Measurements from ENCODE around the gene DDX3Y.

Gene DDX3Y

DNA sequence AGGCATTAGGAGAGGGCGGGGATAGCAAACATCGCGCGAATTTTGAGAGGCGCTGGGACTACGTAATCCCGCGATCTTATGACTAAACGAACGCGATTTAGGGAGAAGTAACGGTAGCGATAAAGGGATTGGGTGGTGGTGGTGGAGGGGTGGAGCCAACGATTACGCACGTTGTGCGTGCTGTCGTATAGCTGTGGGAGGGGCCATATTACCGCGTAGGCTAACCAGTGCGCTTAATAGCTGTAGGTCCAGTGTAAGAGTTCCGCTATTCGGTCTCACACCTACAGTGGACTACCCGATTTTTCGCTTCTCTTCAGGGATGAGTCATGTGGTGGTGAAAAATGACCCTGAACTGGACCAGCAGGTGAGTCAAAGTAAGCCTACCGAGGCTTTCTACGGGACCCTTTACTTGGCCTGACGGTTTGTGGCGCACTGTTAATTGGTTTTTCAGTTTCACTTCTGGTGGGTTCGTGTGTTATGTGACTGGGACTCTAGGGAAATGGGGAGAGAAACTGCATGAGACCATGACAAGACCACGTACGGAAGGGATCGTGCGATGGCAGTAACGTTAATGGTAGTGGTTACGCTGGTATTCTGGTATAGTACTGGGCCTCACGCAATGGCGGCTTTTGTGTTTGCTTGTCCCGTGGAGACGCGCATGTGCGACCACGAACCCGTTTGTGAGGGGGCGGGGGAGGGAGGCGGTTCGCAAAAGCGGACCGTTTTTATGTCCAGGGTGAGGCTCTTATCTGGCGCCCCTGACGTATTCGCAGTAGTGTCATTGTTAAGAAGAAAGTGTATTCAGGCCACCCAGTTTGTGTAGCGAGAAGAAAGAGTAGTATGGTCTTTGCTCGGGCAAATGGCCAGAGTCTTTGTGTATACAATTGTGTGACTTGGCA is at the start of gene DDX3Y:
Gene DDX3Y (plus strand): TSS at position 251 of the 899 bp plus-strand sequence. CDS start 69 bp downstream, at position 320.
- no peak for DNase-seq

DNA sequence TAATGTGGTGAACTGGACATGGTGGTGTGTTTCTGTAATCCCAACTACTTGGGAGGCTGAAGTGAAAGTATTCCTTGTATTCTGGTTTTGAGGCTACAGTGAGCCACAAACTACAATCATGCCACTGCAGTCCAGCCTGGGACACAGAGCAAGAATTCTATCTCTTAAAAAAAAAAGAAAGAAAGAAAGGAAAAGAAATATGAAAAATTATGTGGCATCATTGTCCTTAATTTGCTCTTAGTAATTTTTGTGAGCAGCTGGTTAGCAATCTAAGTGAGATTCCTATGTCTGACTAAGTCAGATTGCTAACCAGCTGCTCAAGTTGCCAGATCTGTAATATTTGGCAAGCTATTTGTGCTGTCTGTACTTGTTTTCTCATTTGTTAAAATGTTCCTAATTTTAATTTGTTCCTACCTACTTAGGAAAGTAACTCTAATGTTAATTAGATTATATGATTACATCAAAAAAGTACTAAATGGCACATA is 48.8 kb upstream of the DDX3Y start:
- no peak for DNase-seq

DNA sequence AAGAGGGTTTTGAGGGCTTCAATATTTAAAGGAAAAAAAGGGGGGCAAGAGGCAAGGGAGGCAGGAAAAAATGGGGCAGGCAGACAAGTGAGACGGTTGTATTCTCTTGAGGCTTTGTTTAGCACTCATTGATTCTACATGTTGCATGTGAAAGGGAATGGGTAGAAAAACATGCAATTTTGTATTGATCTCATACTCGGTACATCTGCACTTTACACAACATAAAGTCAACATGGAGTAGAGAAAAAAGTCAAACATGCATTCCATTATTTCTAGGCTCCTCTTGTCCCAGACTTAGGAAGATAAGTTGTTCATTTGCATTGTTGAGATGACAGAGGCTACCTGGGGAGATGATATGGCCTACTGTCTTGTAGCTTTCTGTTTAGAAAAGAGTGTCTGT is 36.7 kb upstream of the DDX3Y start:
- no peak for DNase-seq

DNA sequence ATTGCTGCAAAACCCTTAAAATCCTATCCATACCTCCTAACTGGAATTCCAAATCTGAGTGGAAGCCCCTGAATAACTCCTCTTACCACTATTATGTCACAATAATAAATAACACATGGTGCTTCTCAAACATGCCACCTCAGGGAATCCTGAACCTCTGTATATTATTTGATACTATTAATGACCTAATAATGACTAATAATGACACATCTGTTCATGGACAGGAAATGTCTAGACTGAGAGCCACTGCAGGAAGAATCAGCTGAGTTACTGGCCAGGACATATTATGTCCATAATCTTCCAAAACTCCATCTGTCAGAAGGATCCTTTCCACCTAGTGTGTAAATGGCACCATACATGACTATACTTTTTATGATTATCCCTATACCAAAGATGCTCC is 7.7 kb upstream of the DDX3Y start:
- DNase-seq = no peak

DNA sequence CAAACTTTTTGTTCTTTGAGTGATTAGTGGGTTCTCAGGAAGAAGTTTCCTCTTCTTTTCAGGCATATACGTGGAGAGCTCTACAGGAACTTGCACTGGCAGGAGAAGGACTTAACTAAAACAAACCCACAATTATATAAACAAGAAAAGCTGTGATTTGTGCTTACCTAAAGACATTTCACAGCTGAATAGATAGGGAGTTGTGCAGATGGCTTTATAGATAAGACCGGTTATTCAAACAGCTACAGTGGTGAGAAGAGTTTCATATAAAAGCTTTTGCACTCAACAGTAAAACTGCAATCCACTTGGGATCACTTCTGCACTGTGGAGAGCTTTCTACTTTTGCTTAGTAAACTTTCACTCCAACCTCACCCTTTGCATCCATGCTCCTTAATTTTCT is 6.1 kb upstream of the DDX3Y start:
- no peak for DNase-seq

DNA sequence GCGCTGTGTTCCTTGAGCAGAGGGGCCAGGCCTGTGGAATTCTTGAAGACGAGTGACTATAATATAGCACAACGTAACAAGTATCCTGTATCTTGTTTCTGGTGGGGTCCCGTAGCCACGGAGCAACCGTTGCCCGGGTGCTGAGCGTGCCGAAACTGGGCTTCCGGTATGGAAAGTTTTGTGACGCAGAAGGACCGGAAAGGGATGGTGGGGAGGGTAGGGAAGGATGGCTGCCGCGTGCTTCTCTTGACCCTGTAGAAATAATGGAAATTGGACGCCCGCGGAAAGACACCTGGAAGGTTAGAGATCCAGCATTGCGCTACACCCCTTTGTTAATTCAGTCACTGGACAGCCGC is 827 bp downstream of the DDX3Y start:
- DNase-seq = no peak

DNA sequence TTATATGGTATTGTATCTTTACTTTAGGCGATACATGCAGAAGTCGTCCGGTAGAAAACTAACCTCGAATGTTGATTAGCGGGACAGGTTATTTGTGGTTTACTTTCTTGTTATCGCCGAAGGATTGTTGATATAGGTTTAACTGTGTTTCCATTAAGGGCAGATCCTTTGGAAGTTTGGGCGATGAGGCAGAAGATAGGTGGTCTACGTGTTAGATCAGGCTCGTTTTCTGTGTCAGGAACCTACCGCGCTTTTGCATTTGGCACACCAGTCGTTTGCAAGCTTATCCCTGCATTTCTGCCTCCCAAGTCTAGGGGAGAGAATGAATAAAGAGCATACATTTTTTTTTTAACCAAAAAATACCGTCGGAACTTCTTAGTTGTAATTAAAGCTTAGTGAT is 1.2 kb downstream of the DDX3Y start:
- no peak for DNase-seq

DNA sequence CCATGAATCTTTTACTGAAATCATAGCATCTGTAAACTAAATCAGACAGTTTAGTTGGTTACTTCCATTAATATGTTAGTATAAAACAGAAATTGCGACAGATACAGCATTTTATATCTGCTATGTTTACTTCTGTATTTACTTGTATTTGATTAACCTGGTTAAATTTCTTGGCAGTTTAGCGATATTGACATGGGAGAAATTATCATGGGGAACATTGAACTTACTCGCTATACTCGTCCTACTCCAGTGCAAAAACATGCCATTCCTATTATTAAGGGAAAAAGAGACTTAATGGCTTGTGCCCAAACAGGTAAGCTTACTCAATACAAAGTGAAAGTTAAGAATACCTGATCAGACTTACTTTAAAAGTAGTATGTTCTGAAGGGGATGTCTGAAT is 8.9 kb downstream of the DDX3Y start:
- DNase-seq = no peak

DNA sequence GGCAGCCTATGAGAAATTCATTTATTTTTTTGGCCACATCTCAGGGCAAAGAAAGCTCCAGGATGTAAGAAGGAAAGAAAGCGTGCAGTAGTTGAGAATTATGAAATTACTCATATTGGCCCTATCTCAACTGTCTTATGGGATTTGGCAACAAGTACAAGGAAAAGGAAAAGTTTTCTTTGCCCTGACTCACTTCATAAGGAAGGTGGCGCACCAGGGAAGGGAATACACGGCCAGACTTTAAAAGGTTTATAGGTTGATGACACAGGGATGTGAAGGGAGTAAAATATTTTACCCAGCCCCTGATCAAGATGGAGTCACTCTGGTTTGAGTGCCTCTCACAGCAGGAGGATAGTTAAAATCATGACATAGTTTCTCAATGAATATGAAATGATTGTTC is 23.4 kb downstream of the DDX3Y start:
- no peak for DNase-seq

DNA sequence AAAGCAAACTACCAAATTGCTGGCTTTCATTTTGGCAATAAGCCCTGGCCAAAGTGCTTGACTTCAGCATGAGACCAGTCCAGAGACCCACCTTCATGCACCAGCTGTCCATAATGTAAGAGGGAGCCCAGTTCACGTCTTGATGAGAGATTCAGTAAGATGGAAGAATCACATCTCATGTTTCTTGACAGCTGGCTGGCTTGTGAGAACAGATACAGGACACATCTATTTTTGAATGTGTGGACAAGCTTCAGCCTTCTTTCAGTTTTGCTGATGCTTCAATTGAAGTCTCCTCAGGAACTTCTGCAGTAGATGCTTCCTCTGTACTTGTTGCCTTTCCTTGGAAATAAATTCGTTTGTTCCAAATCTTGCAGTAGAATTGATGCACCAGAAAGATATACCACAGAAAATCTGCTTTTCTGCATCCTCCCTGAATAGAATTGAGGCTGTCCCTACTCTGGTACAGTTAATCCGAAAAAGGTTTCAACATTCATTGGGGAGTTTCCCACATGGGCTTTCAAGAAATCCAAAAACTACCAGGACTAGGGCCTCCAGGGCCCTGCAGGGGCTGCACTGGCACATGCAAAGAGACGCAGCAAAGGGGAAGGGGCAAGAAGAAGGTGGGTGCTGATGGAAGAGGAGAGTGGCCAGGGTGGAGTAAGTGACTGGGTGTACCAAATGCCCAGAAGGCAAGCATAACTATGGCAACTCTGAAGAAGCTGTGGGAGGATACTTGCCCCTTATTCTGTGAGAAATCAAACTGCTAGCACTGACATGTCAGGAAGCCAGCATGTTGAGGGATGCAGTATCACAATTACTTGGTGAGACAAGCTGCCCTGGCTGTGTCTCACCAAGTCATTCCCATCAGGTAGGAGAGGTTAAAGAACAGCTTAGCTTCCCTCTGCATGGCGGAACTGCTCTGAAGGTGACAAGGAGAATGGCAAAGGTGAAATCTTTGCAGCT is 37.3 kb downstream of the DDX3Y start:
- no peak for DNase-seq
